H9 (cell line): ENCODE measurements around the gene WDR27. TPM values are rescaled to one million over a fixed set of nuclear protein-coding genes. Genes with fewer than 3 reads are reported as not detected.

Experiments used
- DNase-seq: peaks from one replicate; pipeline ENCODE4 v3.0.0-alpha.2; 2017
- H2AFZ ChIP-seq: one replicate; pipeline ENCODE4 v1.6.1; 2013; ENCODE audit warnings: mild to moderate bottlenecking, low read length, control low read depth, moderate library complexity
- H2AK5ac ChIP-seq: 2 replicates; pipeline ENCODE4 v1.6.1; 2013; ENCODE audit warnings: low read length, control low read depth, mixed read lengths; ENCODE audit not compliant: insufficient read length
- H2BK120ac ChIP-seq: one replicate; pipeline ENCODE4 v1.6.1; 2013; ENCODE audit warnings: low read depth, mild to moderate bottlenecking, low read length, control low read depth, inconsistent platforms; ENCODE audit not compliant: poor library complexity, severe bottlenecking
- H2BK12ac ChIP-seq: 2 replicates; pipeline ENCODE4 v1.6.1; 2013; ENCODE audit warnings: low read length, control low read depth, mixed read lengths, low read depth; ENCODE audit not compliant: insufficient read length
- H2BK15ac ChIP-seq: 2 replicates; pipeline ENCODE4 v1.6.1; 2013; ENCODE audit warnings: low read depth, low read length, control low read depth
- H2BK20ac ChIP-seq: one replicate; pipeline ENCODE4 v1.6.1; 2013; ENCODE audit warnings: low read depth, mild to moderate bottlenecking, low read length, control low read depth, inconsistent platforms; ENCODE audit not compliant: poor library complexity, severe bottlenecking
- H2BK5ac ChIP-seq: 2 replicates; pipeline ENCODE4 v1.6.1; 2013; ENCODE audit warnings: low read length, control low read depth, mixed read lengths; ENCODE audit not compliant: insufficient read length
- H3K14ac ChIP-seq: 2 replicates; pipeline ENCODE4 v1.6.1; 2013; ENCODE audit warnings: low read length, control low read depth; ENCODE audit not compliant: insufficient read depth
- H3K18ac ChIP-seq: 2 replicates; pipeline ENCODE4 v1.6.1; 2013; ENCODE audit warnings: low read depth, mild to moderate bottlenecking, mixed read lengths, low read length, control low read depth; ENCODE audit not compliant: insufficient read length
- H3K23ac ChIP-seq: 2 replicates; pipeline ENCODE4 v1.6.1; 2013; ENCODE audit warnings: low read length, control low read depth, mixed read lengths, low read depth; ENCODE audit not compliant: insufficient read length
- H3K23me2 ChIP-seq: 2 replicates; pipeline ENCODE4 v1.6.1; 2013; ENCODE audit warnings: low read depth, mild to moderate bottlenecking, mixed read lengths, low read length, control low read depth; ENCODE audit not compliant: insufficient read length, poor library complexity, severe bottlenecking
- H3K27ac ChIP-seq: 2 replicates; pipeline ENCODE4 v1.5.1; 2013; ENCODE audit warnings: low read length, control low read depth, mixed read lengths, low read depth; ENCODE audit not compliant: insufficient read length
- H3K27me3 ChIP-seq: 2 replicates; pipeline ENCODE4 v1.6.1; 2013; ENCODE audit warnings: low read length, control low read depth, inconsistent platforms; ENCODE audit not compliant: insufficient read depth
- H3K4ac ChIP-seq: 2 replicates; pipeline ENCODE4 v1.6.1; 2013; ENCODE audit warnings: low read depth, mild to moderate bottlenecking, control low read depth, inconsistent platforms, low read length, moderate library complexity
- H3K4me1 ChIP-seq: 2 replicates; pipeline ENCODE4 v1.6.1; 2013; ENCODE audit warnings: low read length, control low read depth, inconsistent platforms; ENCODE audit not compliant: insufficient read depth
- H3K4me2 ChIP-seq: 2 replicates; pipeline ENCODE4 v1.6.1; 2013; ENCODE audit warnings: low read length, control low read depth, mixed read lengths; ENCODE audit not compliant: insufficient read length, insufficient read depth
- H3K56ac ChIP-seq: 2 replicates; pipeline ENCODE4 v1.6.1; 2013; ENCODE audit warnings: low read depth, mild to moderate bottlenecking, mixed read lengths, low read length, control low read depth; ENCODE audit not compliant: insufficient read length
- H3K79me1 ChIP-seq: 2 replicates; pipeline ENCODE4 v1.6.1; 2013; ENCODE audit warnings: low read depth, mild to moderate bottlenecking, moderate library complexity, low read length, control low read depth, inconsistent platforms; ENCODE audit not compliant: insufficient read depth, poor library complexity, severe bottlenecking
- H3K79me2 ChIP-seq: 2 replicates; pipeline ENCODE4 v1.6.1; 2013; ENCODE audit warnings: low read length, control low read depth, inconsistent platforms; ENCODE audit not compliant: insufficient read depth
- H3K9ac ChIP-seq: 2 replicates; pipeline ENCODE4 v1.6.1; 2013; ENCODE audit warnings: low read length, control low read depth, mixed read lengths; ENCODE audit not compliant: insufficient read length; ENCODE audit errors: extremely low read depth
- H3K9me3 ChIP-seq: one replicate; pipeline ENCODE4 v1.6.1; 2013; ENCODE audit warnings: low read depth, low read length, inconsistent platforms; ENCODE audit not compliant: control insufficient read depth
- H3T11ph ChIP-seq: one replicate; pipeline ENCODE4 v1.6.1; 2013; ENCODE audit warnings: mild to moderate bottlenecking, low read length, control low read depth, inconsistent platforms
- H4K20me1 ChIP-seq: one replicate; pipeline ENCODE4 v1.6.1; 2013; ENCODE audit not compliant: control insufficient read depth, insufficient read length, insufficient read depth
- H4K5ac ChIP-seq: 2 replicates; pipeline ENCODE4 v1.6.1; 2013; ENCODE audit warnings: low read depth, mild to moderate bottlenecking, mixed read lengths, low read length, control low read depth; ENCODE audit not compliant: insufficient read length
- H4K8ac ChIP-seq: replicated peaks from 2 replicates; pipeline ENCODE4 v1.6.1; 2013; ENCODE audit warnings: low read length, control low read depth, mixed read lengths, low read depth; ENCODE audit not compliant: insufficient read length
- H4K91ac ChIP-seq: 2 replicates; pipeline ENCODE4 v1.6.1; 2013; ENCODE audit warnings: low read depth, mild to moderate bottlenecking, moderate library complexity, mixed read lengths, low read length, control low read depth; ENCODE audit not compliant: insufficient read length
- H3K27ac Mint-ChIP-seq, 3 experiments: 2 replicates in 2 of 3; 3 replicates in 1 of 3; pipeline ENCODE4 v1.8.0; 2020 to 2021; ENCODE audit warnings: mixed read lengths in 3 of 3, mild to moderate bottlenecking in 1 of 3, moderate library complexity in 1 of 3
- H3K27me3 Mint-ChIP-seq: 2 replicates; pipeline ENCODE4 v1.8.0; 2021; ENCODE audit warnings: low read depth, mild to moderate bottlenecking, moderate library complexity, mixed read lengths
- H3K36me3 Mint-ChIP-seq, 3 experiments: 2 replicates in 2 of 3; 3 replicates in 1 of 3; pipeline ENCODE4 v1.8.0; 2020 to 2021; ENCODE audit warnings: low read depth in 3 of 3, mixed read lengths in 3 of 3; ENCODE audit not compliant: insufficient read depth in 1 of 3
- H3K4me1 Mint-ChIP-seq, 2 experiments: 2 replicates each; pipeline ENCODE4 v1.8.0; 2020; ENCODE audit warnings: mixed read lengths in 2 of 2
- H3K4me3 Mint-ChIP-seq, 2 experiments: 2 replicates in 1 of 2; 3 replicates in 1 of 2; pipeline ENCODE4 v1.8.0; 2020 to 2021; ENCODE audit warnings: mild to moderate bottlenecking in 2 of 2, mixed read lengths in 2 of 2, moderate library complexity in 1 of 2
- H3K9me3 Mint-ChIP-seq, 2 experiments: 2 replicates in 1 of 2; 3 replicates in 1 of 2; pipeline ENCODE4 v1.8.0; 2020; ENCODE audit warnings: mild to moderate bottlenecking in 2 of 2, mixed read lengths in 2 of 2, moderate library complexity in 1 of 2
- CTCF ChIP-seq: fragments of 200-600 bp; sonication (generic); conservative IDR thresholded peaks from 3 replicates; pipeline ENCODE4 v1.8.0; 2021; ENCODE audit warnings: antibody characterized with exemption, mild to moderate bottlenecking
- WGBS: extraction: QIAGEN DNeasy Blood & Tissue Kit; methylation state at CpG from one replicate; pipeline ENCODE4 v1.1.7; 2013; ENCODE audit warnings: missing lambda C conversion rate, low lambda C conversion rate, mixed read lengths; ENCODE audit not compliant: insufficient read length; ENCODE audit errors: extremely low coverage; 5-methylcytosine and 5-hydroxymethylcytosine counted together
- total RNA-seq: library from RNA; stranded (reverse); gene quantifications from 2 replicates; pipeline ENCODE4 v1.2.1, GENCODE V29; 2021

Gene WDR27
- total RNA-seq, 1 experiment from 2014 or later, result 48.7 TPM

GRCh38 chr6:169656546-169657283, 45.1 kb downstream of the WDR27 start:
- H2AK5ac ChIP-seq, result no peak overlapping the region
- no peak for TF ChIP-seq CTCF
- H3K79me2 ChIP-seq, result no peaks in the 10 kb centered on the region
- no peak overlapping the region for H2BK120ac ChIP-seq
- no peak overlapping the region for H2BK5ac ChIP-seq
- H3K9me3 ChIP-seq, result peaks cover 9% of the 10 kb centered on the region
- no CpG with 5 or more reads among the region's 23 CpGs for WGBS
- H3K9ac ChIP-seq, result no peak overlapping the region
- no peaks in the 10 kb centered on the region for H3K79me1 ChIP-seq
- Mint-ChIP-seq H3K4me3 (no peak overlapping the region; a peak in 1 of 5 replicates), H3K4me1 (peaks cover 6 to 7% of the 10 kb centered on the region in 2 experiments), H3K27ac (no peak overlapping the region; a peak in 1 of 7 replicates), H3K9me3 (peaks cover 7 to 9% of the 10 kb centered on the region in 2 experiments; a peak in 2 of 5 replicates), H3K27me3 (no peaks in the 10 kb centered on the region), H3K36me3 (peaks cover 58 to 81% (median 65%) of the 10 kb centered on the region in 3 experiments)
- no peak overlapping the region for H3T11ph ChIP-seq
- no peaks in the 10 kb centered on the region for H3K23me2 ChIP-seq
- no peaks in the 10 kb centered on the region for H3K27me3 ChIP-seq
- no peak overlapping the region for H2AFZ ChIP-seq
- no peak overlapping the region for H2BK12ac ChIP-seq
- no peak overlapping the region for H3K27ac ChIP-seq
- H3K23ac ChIP-seq, result no peak overlapping the region
- H3K14ac ChIP-seq, result no peak overlapping the region; the same call in 1 of the 2 replicates
- no peak overlapping the region for H3K4me2 ChIP-seq
- no peak overlapping the region for H2BK15ac ChIP-seq
- H4K5ac ChIP-seq, result no peak overlapping the region
- no peak overlapping the region for H2BK20ac ChIP-seq
- no peak overlapping the region for H3K56ac ChIP-seq
- no peaks in the 10 kb centered on the region for H4K20me1 ChIP-seq
- H4K8ac ChIP-seq, result no peak overlapping the region
- H4K91ac ChIP-seq, result no peak overlapping the region
- no peaks in the 10 kb centered on the region for H3K4me1 ChIP-seq
- DNase-seq, result no peak
- H3K4ac ChIP-seq, result no peak overlapping the region
- H3K18ac ChIP-seq, result no peak overlapping the region
